Fibroblast of the conjunctiva (primary cell): Measurements from ENCODE around the gene PRKCA.

Experiments used
- DNase-seq: peaks from one replicate; pipeline ENCODE4 v3.0.0-alpha.2; 2010; ENCODE audit warnings: low read depth

PRKCA gene

DNA sequence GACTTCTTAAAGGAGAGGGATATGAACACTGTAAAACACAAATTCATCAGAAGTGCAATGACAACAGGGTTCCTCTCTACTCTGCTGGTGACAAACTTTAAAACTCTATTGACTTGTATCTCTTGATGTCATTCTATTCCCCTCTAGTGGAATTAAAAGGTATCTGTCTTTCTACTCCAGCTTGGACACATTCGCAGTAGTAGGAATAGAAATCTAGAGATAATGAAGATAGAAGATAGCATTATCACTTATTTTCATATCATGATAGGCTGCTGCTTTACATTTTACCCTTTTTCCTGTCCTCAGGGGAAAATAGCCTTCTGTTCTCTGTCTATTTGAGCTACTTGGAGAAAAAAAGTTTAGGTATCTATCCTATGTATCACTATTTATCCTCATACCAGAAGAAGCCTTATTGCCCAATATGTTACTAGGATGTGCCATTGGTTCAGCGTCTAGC is 322.9 kb downstream of the PRKCA start:
- DNase-seq = no peak

DNA sequence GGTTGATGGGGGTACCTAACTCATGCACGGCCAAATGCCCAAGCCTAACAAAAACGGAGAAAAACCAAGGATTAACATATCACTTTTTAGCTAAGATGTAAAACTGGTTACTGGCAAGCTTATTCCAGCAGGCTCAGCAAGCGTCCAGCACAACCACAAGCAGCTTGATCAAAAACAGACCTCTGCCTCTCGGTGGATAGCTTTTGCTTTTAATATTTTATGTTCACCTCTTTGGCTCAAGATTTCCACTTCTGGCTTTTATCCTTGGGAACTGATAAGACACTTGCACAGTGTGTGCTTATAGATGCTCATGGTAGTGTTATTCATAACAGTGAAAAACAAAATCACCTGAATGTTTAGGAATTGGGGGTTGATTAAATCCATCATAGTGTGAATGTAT is 325.6 kb downstream of the PRKCA start:
- peak; percentile 28 for DNase-seq

DNA sequence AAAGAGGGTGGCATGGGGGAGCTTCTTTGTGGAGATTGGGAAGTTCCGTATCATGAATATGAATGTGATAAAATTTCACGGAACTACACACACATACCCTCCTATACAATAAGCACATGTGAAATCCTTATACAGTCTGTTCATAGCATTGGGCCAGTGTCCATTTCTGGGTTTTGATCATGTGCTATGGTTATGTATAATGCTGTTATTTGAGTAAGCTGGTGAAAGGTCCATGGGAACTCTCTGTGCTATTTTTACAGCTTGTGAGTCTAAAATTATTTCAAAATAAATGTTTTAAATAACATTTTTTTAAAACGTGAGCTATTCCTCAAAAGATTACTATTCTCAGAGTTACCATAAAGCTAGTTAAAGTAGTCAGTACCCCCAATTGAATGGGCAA is 327.3 kb downstream of the PRKCA start:
- no peak for DNase-seq

DNA sequence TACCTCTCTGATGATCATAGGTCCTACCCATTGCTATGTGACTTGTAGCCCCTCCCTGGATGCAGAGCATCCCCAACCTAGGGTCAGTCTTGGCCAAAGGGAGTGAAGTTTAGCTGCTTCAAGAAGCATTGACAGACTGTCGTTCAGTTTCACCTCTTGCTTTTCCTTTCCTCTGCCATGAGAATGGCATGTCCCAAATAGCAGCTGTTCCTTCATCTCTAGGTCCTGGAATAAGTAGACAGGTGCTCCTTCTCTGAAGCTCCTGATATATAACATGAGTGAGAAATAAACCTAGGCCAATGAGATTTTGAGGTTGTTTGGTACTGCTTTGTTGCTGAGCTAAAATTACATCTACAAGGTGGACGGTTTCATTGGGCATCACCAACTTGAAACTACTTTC is 328.0 kb downstream of the PRKCA start:
- no peak for DNase-seq

DNA sequence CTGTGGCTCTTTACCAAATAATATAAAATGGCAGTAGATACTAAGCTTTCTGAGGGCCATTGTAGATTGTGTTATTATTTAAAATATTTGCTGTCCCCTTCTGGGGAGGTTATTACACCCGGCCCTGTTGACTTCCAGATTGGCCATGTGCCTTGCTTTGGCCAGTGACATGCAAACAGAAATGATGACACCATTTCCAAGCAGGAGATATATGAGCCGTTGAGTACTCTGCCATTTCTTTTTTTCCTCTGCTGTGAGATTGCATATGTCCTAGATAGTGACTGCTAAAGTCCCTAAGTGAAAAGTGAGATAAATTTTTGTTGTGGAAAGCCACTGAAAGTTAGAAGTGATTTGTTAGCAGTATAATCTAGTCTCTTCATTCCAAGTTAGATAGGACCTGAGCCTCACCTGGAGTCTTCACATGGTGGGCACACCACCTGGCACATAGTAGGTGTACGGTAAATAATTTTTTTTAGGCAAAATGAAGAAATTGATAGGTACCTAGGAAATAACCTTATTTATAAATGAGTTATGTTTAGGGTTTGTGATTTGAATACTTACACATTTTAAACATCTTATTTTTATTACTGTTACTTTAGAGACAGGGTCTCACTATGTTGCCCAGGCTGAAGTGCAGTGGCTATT is 328.5 kb downstream of the PRKCA start:
- DNase-seq = no peak

DNA sequence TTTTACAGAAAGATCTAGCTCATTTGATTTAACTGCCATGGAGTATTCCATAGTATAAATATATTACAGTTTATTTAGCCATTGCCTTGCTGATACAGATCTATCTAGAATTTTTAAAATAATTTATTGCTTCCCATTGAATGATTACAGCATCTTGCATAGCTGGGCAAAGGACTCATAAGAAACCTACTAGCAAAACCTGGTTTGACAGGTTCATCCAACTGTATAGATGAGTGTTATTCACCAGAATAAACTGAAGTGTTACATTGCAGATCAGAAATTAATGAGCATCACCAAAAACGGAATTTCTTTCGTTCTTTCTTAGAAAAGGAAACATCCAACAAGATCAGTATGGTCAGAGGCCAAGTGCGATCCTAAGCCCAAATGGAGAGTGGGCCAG is 330.3 kb downstream of the PRKCA start:
- no peak for DNase-seq

DNA sequence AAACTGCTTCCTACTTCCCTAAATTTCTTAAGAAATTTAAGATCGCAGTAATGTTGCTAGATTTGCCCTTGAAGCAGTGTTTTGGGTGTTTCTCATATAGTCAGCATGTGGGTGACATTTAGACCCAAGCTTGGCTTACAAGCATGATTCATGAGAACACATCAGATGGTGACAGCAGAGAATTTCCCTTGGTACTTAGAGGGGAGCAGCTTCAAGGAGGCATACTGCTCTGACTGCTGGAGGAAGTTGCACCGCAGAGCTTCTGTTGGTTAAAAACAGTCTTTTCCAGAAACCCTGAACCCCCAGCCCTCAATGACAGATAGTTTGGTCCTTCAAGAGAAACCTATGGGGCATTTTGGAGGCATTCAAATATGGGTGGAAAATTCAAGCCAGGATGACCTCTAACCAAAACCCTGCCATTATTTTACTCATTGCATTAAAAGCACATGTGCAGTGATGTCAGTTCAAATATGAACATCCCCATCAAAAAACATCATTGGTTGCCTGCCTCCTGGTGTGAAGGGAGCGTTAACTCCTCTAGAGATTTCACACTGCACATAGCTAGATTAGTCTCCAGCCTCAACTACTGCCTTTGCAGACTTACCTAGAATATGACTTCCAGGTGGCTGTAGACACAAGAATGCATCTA is 331.0 kb downstream of the PRKCA start:
- DNase-seq = no peak

DNA sequence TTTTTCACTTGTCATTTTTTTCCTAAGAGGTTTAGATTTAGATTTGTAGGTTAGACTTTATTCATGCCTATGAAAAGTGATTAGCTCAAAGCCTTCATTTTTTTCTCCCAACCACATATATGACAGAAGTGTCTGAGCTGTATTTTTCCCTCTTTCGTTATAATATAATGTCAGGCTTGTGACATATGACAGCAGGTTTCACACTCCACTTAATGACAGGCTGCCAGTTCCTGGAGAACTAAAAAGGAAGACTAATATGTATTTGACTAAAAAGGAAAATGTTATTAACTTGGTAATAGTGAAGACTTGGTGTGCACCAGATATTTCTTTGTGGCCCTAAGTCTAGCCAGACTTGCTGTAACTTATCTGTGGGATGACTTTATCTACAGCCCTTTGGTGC is 331.8 kb downstream of the PRKCA start:
- DNase-seq = no peak

DNA sequence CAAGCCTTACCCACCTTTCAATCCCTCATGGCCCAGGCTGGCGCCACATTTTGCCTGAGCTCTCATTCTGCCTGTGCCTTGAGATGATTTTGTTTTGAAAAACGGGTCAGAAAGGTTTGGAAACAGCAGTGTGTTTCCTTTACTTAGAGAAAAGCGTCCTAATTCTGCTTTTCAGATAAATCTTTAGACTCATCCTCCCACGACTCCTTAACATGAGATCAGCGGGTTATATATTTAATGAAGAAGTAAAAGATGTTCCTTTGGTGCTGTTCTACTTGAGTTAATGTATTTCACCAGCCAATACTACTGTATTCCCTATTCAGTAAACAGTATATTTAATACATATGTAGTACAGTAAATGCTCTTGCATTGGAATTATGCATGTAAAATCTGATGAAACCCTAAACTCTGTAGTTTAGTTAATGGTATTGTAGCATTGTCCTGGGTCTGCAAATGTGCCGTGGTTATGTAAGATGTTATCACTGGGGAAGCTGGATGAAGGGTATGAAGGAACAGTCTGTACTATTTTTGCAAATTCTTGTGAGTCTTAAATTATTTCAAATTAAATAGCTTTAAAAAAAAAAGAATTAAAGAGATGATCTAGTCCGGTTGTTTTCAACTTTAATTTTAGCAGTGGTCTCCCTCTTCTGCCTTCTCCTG is 333.1 kb downstream of the PRKCA start:
- no peak for DNase-seq

DNA sequence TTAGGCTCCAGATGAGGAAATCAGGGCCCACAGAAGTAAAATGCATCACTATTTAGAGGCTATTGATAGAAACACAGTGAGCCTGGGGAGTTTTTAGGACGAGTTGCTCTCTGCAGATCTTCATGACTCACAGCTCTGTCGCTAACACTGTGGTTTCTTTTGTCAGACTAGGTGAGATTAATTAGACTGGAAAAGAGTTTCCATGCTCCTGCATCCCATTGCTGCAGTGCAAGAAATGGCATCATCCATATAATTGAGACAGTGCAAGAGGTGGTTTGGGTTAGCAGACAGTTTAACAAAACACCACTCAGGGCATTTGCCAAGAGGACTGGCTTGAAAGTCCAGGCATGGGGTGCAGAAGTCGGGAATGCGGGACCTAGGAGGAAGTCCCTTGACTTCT is 333.7 kb downstream of the PRKCA start:
- DNase-seq = no peak

DNA sequence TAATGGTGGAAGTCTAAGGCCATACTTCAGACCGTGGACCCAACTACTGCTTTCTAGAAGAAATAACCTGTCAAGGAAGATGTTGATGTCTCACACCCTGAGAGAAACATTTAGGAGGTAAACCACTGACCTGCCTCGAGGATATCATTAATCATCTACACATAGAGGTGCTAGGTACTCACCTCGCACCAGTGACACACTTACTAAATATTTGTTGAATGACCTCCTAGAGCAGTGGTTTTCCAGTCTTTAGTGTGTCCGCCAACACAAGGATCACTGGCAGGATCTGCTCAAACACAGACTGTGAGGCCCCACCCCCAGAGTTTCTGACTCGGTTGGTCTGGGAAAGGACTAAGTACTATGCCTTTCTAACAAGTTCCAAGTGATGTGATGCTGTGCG is 335.1 kb downstream of the PRKCA start:
- no peak for DNase-seq

DNA sequence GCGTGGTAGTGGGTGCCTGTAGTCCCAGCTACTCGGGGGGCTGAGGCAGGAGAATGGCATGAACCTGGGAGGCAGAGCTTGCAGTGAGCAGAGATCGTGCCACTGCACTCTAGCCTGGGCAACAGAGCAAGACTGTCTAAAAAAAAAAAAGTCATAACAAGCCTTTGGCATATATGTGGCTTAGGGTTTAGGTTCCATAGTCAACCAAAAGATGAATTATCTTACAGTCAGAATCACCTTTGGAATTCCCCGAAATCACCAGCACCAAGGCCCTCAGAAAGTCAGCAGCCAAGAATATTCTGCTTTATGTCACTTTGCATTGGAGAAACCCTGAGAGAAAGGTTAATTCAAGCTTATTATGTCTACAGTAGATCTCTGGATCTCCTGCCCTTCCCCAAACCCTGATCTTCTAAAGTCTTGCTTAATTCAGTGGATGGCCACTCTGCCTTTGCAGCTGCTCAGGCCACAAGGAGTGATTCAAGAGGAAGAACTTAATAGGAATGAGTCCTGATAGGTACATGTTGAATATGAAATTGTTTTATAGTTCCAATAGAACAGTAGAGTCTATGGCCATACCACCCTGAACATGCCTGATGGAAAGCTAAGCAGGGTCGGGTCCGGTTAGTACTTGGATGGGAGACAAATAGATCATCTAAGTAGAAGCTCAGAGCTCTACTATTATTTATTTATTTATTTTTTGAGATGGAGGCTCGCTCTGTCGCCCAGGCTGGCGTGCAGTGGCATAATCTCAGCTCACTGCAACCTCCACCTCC is 336.5 kb downstream of the PRKCA start:
- no peak for DNase-seq

DNA sequence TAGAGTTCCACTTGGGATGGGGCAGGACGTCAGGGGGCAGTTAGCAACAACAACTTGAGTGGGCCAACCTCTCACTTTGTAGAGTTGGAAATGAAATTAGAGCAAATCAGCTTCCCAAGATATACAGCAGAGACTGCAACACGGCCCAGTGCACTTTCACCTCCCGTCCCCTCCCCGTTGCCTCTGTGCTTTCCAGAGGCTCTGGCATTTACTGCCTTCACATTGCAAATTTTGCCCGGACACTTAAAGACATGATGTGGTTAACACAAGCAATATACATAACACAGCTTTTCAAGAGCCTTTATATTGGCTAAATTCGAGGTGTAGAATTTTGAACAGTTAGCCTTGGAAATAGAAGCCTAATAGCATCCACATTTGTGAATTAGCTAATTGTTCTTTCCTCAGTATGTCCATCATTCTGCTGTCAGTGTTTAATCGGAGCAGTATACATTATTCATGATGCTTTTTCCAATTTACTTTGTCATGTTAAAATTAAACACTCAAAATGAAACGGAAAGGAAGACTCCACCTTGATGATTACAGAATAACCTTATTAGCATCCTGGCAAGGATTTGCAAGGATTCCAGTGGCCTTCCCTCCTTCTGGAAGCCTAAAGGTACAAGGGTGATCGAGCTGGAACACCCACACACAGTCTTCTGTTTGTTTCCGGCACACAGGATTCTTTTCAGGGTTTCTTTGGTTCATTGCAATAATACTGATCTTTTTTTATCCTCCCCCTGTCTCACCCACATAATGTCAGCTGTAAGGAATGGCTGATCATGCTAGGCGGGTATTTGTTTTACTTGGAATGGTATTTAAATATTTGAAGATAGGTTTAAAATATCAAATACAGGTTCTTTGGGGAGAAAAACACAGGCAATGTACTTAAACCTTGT is 341.6 kb downstream of the PRKCA start:
- DNase-seq = no peak

DNA sequence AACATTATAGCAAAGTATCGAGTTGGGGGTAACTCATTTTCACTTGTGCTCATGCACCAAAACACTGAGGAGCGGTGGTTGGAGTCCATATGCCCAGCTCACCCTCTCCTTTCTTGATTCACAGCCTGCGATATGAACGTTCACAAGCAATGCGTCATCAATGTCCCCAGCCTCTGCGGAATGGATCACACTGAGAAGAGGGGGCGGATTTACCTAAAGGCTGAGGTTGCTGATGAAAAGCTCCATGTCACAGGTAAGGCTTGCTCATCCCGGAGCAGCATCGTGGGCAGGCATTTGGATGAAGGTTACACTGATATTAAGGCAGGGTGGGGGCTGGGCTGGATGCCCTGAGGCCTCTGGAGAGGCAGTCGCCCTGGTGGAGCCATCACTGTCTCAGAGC is 342.8 kb downstream of the PRKCA start:
- no peak for DNase-seq

DNA sequence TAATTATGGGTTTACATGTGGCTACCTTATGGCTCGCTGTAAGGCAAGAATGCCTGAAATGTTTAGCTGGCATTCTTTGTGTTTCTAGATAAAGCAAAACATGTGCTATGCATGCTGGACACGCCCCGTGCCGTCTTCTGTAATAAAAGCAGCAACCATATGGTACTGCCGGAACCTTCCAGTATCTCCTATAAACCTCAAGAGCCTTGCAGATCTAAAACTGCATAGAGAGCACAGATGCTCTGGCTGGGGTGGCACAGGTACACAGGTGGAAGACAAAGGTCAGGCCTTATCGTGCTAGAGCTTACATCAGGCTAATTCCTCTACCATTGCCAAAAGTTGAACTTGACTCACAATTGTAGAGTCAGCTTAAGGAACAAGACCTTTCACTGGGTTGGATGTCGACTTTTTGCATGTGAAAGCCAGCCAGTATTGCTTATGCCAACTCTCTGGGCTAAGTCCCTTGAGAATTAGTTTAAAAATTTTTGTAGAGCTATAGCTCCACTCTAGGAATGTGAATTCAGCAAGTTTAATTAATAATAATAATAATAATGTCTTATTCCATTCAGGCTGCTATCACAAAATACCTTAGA is 345.1 kb downstream of the PRKCA start:
- no peak for DNase-seq

DNA sequence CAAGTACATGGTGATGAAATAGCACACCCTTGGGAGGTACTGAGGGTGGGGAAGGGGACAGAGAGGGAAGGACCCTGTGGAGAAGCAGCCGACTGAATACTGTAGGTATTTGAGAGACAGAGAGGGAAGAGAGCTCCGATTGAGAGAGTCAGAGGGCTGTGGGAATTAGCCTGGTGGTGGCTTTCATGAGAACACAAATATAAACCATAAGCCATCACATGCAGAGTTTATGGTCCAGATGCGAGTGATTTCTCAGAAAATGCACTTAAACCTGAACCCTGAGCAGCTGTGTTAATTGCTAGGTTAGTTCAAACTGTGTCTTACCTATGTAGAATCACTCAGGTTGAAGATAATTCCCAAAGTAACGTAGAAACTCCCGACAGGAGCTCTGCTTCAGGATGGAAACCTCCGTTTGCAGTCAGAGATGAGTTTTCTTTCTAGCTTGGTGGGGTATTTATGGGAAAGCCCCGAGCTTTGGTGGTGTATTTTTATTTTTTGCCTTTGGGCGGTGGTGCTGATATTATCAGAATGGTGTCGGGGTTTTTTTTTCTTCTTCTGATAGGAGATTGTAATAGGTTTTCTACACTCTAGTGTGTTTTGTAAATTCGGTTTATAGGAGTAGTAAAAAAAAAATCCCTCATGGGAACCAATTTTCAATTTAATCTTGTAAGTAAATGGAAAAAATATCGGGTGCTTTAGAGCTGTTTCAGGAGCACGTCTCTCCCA is 347.6 kb downstream of the PRKCA start:
- no peak for DNase-seq

DNA sequence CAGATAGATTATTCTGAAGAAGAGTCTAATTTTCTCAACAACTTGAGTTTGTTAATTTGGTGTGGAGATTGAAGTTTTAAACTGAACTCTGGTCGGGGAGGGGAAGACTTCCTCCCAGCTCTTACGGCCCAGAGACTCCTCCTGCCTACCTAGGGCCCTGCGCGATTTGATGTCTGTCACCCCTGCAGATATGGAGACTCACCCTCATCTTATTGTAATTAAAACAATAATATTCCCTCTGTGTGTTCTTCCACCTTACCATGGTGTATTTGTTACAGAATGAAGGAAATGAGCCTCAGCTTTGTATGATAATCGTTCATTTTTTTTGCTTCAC is 348.1 kb downstream of the PRKCA start:
- no peak for DNase-seq

DNA sequence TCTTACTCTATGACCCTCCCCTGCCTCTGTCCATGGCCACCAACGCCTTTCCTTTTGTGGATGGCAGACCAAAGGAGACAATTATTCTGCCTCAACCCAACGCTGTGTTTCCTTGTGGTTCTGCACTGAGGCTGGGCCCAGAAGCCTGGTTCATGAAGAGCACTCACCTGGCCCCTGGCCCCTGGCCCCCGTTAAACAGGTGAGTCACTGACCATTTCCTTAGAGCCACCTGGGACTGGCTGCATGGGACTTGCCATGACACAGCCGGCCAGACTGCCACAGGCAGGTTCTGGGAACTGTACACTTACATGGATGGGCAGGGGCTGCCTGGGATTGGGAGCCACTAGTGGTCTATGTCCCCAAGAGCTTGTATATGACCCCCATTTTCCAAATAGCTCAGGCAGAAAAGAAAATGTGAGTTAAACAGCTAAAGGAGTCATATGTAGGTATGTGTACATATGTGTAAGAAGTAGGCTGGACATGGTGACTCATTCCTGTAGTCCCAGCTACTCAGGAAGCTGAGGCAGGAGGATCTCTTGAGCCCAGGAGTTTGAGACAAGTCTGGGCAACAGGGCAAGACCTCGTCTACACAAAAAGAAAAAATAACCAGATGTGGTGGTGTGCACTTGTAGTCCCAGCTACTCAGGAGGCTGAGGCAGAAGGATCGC is 350.6 kb downstream of the PRKCA start:
- DNase-seq = no peak

DNA sequence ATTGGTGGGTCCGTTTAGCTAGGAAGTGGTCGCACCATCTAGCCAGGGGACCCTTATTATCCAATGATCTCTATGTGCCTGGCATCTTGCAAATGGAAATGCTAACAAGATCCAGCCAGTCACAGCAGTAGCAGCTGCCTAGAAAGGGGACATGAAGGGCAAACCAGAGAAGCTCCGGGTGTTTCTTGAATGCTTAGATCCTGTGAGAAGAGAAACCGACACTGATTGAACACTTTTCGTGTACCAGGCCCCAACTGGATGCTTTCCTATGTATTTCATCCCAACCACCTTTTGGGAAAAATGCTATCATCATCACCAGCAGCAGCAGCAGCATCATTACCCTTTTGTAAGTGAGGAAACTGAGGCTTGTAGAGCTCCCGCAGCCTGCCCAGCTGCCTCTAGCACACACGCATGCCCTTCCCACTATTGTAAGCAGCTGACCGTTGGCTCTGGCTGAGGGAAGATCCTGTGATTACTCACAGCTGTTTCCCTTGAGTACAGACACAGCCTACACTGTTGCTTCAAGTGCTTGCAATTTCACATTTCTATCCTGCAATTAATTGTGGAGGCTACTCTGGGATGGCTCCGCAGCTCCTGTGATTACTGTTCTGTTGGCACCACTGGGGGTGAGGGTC is 351.8 kb downstream of the PRKCA start:
- peak; percentile 53 for DNase-seq

DNA sequence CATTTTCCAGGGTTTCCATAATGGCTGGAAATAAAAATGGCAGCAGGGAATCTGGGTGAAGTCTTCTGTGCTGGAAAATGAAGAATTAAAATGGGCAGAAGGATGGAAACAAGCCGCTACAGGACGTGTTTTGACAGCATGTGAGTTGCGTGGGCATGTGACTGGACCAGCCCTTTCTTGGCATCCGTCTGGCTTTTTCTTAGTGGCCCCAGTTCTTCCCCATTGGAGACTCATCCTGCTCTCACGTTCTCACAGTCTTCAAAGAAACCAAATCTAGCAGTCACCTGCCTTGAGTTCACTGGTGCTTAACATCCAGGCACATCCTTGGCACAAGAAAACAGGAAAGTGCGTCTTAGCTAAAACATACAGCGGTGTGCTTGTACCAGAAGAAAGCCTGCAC is 352.4 kb downstream of the PRKCA start:
- no peak for DNase-seq
